SK-N-SH (cell line): ENCODE data around the gene CELSR1.

ENCODE experiments used
- CHD2 ChIP-seq: fragments of 150-350 bp; IDR thresholded peaks from 2 replicates; pipeline ENCODE4 v1.6.1; 2018; ENCODE audit warnings: low read length; ENCODE audit not compliant: partially characterized antibody
- CTCF ChIP-seq: fragments of 200-600 bp; sonication (generic); IDR thresholded peaks from 2 replicates; pipeline ENCODE4 v1.6.1; 2017; ENCODE audit warnings: antibody characterized with exemption, mild to moderate bottlenecking, moderate library complexity
- EP300 ChIP-seq, 2 experiments: IDR thresholded peaks; 2 replicates each; pipeline versions ENCODE4 v1.4.0 to v1.6.1; 2012; ENCODE audit warnings: borderline replicate concordance in 1 of 2, low read depth in 1 of 2, low read length in 1 of 2
- FOXM1 ChIP-seq: IDR thresholded peaks from 2 replicates; pipeline ENCODE4 v1.4.0; 2012; ENCODE audit warnings: low read depth, mild to moderate bottlenecking
- MEF2A ChIP-seq: IDR thresholded peaks from 2 replicates; pipeline ENCODE4 v1.4.0; 2012; ENCODE audit warnings: low read depth, borderline replicate concordance
- POLR2AphosphoS5 ChIP-seq: IDR thresholded peaks from 2 replicates; pipeline ENCODE4 v1.6.1; 2012; ENCODE audit warnings: low read depth, low read length
- REST ChIP-seq: IDR thresholded peaks from 2 replicates; pipeline ENCODE4 v1.6.1; 2012; ENCODE audit warnings: mild to moderate bottlenecking, low read depth, low read length, moderate library complexity
- SMC3 ChIP-seq: IDR thresholded peaks from 2 replicates; pipeline ENCODE4 v1.6.1; 2012; ENCODE audit warnings: low read depth, low read length, improper control_type of control experiment
- USF2 ChIP-seq: fragments of 150-350 bp; IDR thresholded peaks from 2 replicates; pipeline ENCODE4 v1.6.1; 2017; ENCODE audit warnings: antibody characterized with exemption, low read length, low read depth, borderline replicate concordance

DNA sequence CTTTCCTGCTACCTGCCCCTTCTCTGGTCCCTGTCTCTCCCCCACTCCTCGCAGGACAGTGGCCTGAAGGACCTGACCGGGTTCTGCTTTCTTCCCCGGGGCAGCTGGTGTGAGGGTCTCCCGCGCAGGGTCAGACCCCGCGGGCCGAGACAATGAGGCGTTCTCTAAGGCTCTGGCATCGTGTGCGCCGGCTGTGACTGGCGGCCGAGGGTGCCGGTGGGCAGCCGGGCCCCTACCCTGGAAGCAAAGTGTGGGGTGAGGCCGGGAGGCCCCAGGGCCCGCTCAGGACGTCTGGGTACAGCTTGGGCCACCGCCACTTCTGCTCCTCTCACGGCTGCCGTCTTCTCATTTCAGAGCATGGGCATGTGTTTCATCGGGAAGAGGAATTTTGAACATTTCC is 185.7 kb downstream of the CELSR1 start:
- TF ChIP-seq POLR2AphosphoS5 (no peak), CHD2 (no peak), CTCF (no peak), REST (no peak), EP300 (IDR thresholded peaks at IDR 0.05; ENCODE audit: borderline replicate concordance in 1 of 2, low read depth in 1 of 2, low read length in 1 of 2) (no peak), FOXM1 (no peak), MEF2A (no peak), SMC3 (no peak), USF2 (no peak)
